NCI-H1105 treated with DMSO at 0.1 percent for 48 hours (cell line): Measurements from ENCODE around the gene IQCF2.
"Not testable (repeated sequence)": the region's sequence is repeated elsewhere in the genome, so short reads cannot be mapped to it uniquely, and the experiment has no call there.

Source experiments
- DNase-seq: peaks from one replicate; lab custom pipeline; 2025; lab: John Stamatoyannopoulos, UW

IQCF2 gene

DNA sequence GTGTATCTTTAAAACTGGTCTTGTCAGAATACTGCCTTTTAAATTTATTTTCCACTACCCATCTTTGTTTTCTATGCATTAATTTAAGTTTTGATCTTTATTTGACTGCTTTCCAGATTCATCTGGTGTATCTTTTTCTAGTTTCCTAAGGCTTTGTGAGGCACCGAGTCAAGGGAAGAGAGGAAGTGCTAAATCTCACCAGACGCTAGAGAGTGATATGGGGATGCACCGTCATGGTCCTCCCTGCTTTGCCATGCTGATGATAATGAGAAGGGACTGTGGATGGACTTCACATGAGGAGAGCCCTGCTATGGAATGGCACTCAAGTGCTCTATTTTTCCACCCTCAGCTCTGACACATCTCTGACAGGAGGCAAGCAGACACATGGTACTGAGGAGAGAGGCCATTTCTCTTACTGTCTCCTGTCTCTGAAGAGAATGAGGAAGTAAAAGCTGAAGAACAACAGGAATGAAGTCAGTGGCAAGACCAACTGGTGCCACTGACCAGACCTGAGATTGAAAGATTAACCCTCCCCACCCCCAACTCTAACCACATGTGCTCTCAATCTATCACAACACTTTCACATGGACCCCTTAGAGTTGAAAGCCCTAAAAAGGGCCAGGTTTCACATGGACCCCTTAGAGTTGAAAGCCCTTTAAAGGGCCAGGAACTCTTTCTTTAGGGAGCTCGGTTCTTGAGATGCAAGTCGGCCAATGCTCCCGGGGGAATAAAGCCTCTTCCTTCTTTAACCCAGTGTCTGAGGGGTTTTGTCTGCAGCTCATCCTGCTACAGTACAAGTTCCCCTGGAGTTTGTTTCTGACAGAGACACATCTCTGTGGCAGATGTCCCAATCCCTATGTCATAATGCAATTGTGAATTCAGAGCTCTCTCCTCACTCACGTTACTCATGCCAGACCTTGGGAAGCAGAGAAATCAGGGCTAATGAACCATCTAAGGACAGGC lies at the start of gene IQCF2:
Gene IQCF2, plus strand, starts transcription at position 913 of the 963 bp plus-strand sequence. CDS start 52 bp downstream, outside the sequence.
- DNase-seq = no peak

GRCh38 chr3:51813539-51813938 lies 47.9 kb upstream of the IQCF2 start:
- no peak for DNase-seq

GRCh38 chr3:51814034-51814433 lies 47.4 kb upstream of the IQCF2 start:
- no peak for DNase-seq

DNA sequence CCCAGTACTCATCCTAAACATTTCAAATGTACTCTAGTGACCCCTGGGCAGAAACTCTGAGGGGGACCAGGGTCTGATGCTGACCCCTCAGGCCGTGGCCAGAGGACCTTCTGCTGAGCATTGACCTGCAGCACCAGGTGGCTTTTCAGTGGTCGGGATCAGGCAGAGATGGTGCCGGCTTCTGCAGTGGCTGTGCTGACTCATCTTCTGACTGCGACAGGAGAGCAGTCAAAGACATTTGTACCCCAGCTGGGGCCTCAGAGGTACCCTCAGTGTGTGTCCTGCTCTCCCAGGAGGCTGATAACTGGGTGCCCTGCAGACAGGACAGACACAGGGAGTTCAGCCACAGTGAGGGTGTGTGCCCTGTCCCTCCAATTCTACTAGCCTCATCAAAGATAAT lies 45.8 kb upstream of the IQCF2 start:
- no peak for DNase-seq

DNA sequence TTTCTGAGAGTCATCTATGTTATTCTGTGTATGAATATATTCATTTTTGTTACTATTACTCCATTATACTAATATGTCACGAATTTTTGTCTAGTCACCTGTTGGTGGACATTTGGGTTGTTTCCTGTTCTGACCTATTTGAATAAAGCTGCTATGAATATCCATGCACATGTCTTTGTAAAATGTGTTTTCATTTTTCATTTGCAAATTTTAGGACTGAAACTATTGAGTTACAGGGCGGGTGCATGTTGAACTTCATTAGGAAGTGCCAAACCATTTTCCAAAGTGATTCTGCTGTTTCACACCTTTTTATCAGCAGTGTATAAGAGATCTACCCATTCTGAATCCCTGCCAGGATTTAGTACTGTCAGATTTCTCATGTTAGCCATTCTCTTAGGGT lies 44.7 kb upstream of the IQCF2 start:
- no peak for DNase-seq

DNA sequence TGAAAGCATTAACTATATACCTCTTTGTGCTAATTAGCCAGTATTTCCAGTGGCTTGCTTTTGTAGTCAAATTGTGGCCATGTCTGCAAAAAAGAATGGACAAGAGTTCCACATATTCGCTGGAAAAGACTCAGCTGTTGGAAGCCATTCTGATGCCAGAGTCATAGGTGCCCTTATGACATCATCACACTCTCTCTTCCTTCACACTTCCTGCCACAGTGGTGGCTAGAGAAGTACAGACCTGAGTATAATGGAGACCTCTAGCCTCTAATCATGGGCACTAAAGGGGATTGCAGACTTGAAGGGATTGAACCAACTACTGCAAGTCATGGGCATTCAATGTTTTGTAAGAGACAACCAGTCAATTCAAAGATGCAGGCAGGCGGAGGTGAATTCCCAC lies 44.0 kb upstream of the IQCF2 start:
- DNase-seq = no peak

DNA sequence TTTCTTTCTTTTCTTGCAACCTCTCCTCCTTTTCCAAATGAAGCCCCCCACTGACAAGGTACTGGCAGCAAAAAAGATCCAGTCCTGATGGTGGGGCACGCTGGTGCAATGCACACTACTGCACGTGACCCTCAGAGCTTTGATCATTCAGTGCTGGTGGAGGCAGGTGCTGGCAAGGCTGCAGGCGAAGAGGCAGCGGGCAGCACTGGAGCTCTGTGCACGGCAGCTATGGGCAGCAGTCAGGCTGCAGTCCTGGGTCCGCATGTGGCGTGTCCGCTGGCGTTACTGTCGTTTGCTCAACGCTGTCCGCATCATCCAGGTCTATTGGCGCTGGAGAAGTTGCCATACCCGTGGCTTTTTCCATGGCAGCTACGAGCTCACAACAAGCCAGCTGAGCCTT lies 42.3 kb upstream of the IQCF2 start:
- DNase-seq = no peak

- DNase-seq = no peak
Measured at GRCh38 chr3:51819709-51820406, 41.6 kb upstream of the IQCF2 start.

DNA sequence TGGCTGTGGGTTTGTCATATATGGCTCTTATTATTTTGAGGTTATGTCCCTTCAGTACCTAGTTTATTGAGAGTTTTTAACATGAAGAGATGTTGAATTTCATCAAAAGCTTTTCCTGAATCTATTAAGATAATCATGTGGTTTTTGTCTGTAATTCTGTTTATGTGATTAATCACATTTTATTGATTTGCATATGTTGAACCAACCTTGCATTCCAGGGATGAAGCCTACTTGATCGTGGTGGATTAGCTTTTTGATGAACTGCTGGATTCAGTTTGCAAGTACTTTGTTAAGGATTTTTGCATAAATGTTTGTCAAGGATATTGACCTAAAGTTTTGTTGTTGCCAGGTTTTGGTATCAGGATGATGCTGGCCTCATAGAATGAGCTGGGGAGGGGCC lies 33.1 kb upstream of the IQCF2 start:
- no peak for DNase-seq

- DNase-seq = no peak
Measured at GRCh38 chr3:51830345-51830744, 31.1 kb upstream of the IQCF2 start.

DNA sequence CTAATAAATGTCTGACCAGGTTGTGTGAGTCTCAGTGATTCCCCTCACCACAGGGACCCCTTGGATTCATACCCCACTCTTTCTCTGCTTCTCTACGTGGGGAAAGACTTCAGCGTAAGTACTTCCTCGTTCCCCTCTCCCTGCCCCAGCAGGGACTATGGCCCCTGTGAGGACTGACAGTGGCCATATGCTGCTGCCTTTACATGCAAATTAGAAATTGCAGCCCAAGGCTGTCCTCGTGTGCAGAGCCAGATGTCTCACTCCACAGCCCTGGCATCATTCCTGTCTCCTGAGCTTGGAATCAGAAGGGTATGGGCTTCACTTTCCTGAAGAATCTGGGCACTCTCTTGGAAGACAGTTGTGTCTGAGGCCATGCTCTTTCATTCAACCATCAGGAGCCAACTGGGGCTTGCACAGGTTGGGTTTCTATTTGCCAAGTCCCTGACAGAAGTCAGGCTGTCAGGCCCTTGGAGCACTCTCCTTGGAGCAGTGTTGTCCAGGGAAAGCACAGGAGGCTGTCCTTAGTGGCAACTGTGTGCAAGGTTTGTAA lies 30.5 kb upstream of the IQCF2 start:
- no peak for DNase-seq

DNA sequence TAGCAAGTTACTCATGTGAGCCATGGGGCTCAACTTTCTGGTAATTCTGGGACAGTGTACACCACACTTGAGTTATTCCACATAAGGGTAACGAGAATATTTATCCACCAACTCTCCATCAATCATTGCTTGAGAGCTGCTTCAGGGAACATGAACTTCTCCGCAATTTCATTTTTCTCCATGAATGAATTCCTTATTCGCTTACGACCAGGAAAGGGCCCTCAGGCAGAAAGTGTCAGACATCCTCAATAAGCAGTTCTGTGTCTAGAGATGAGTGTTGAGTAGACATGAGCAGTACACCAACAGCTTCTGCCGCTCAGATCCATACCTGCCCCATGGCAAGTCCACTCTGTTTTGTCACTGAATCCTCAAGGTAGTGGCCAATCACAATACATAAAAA lies 24.8 kb upstream of the IQCF2 start:
- no peak for DNase-seq

DNA sequence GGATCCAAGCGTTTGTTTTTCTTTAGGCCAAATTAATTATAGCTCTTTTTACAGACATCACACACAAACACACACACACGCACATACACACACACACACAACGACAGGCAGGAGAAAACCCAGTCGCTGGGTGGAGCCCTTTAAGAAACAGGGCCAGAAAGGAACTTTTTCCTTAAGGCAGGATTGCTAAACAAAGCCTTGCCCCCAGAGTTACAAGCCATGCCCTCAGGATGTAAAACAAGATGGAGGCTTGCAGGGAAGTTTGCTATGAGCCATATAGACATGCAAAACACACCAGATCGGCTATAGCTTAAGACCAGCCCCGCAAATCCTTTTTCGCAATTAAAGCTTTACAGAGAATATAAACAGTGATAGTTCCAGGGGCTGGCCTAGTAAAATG lies 16.3 kb upstream of the IQCF2 start:
- DNase-seq = no peak

GRCh38 chr3:51855411-51855810 lies 6.0 kb upstream of the IQCF2 start:
- DNase-seq = not testable (repeated sequence)

GRCh38 chr3:51862886-51863285 lies 1.5 kb downstream of the IQCF2 start:
- DNase-seq = no peak

GRCh38 chr3:51868896-51869295 lies 7.5 kb downstream of the IQCF2 start:
- not testable (repeated sequence) for DNase-seq

DNA sequence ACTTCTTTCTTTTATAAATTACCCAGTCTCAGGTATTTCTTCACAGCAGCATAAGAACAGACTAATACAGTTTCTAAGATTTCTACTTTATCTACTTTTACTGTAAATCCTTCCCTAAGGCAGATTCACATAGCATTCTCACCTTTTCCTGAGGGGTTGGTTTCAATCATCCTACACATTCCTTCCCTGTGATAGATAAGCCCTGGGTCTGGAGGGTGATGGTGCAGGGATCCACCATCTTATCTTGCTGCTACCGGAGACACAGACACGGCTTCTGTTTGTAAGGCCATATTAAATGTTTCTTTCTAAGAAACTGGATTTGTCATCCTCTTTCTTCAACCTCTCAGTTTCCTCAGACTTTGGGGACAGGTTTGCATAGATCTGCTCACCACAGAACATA lies 7.9 kb downstream of the IQCF2 start:
- no peak for DNase-seq

GRCh38 chr3:51873253-51873766 lies 11.9 kb downstream of the IQCF2 start:
- no peak for DNase-seq

DNA sequence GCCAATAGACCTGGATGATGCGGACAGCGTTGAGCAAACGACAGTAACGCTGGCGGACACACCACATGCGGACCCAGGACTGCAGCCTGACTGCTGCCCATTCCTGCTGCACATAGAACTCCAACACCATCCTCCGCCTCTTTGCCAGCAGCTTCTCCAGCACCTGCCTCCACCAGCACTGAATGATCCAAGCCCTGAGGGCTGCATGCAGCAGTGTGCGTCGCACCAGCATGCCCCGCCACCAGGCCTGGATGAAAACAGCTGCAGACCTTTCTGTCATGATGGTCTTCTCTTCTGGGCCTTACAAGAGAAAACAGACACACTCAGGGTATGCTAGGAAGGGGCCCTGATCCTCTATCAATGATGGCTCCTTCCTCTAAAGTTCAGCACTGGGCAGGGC lies 12.5 kb downstream of the IQCF2 start:
- no peak for DNase-seq

- DNase-seq = no peak
Measured at GRCh38 chr3:51874411-51874810, 13.0 kb downstream of the IQCF2 start.

- DNase-seq = no peak
Measured at GRCh38 chr3:51874889-51875288, 13.5 kb downstream of the IQCF2 start.

GRCh38 chr3:51875501-51875900 lies 14.1 kb downstream of the IQCF2 start, which contains the start of gene IQCF5:
Gene IQCF5 (minus strand): TSS chr3:51875601. CDS start chr3:51875531, 70 bp downstream.
- DNase-seq = no peak

DNA sequence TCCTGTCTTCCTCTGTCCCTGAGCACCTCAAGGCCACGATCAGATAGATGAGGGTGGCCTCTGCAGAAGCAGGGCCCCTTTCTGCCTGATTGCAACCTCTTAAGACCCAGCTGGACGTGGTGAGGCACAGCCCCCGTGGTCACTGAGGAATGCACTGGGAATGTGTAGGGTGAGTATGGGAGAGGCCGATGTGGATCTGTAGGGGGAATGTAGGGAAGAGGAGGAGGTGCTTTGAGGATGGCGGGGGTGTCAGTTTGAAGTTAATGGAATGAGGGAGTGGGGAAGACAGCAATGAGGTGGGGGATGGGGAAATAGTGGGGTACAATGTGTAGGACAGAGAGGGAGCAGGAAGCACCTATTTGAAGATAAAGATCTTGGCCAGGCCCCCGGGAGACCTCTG lies 14.8 kb downstream of the IQCF2 start:
- DNase-seq = no peak
